Activated CD4-positive, alpha-beta T cell treated with anti-CD3 and anti-CD28 coated beads, Interleukin-2, amount 50 U/mL, for 1 hour (primary cell): ENCODE data around the gene RSPH10B.
"Not testable (repeated sequence)": the region's sequence is repeated elsewhere in the genome, so short reads cannot be mapped to it uniquely, and the experiment has no call there.

ENCODE experiments used
- DNase-seq: peaks from one replicate; pipeline ENCODE4 v3.0.0-alpha.2; 2020

The RSPH10B gene

DNA sequence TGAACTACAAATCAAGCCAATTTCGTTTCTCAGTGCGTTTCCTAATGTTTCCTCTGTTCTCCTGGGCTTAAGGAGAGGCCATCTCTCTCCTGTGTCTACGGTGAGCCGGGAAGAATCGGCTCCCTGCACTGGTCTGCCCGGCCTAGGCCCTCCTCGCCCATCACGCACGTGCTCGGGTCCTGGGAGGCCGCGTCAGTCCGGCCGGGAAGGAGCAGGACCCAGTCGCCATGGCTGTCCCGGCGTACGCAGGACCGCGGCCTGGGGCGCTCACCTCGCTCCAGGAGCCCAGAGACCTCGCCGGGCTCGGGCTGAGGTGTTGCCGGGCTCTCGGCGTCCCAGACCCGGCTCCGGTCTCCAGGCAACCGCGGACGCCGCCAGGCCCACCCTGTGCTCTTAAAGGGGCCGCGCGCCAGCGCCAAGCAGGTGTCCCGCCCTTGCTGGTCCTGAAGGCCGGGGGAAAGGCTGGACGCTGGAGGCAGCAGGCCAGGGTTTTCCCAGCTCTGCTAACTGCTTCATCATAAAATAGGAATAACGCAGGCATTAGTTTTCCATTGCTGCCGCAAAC, at the start of gene RSPH10B:
Gene RSPH10B (minus strand): TSS at position 343 of the 565 bp plus-strand sequence. CDS start 3,573 bp downstream, outside the sequence.
- DNase-seq = not testable (repeated sequence)

DNA sequence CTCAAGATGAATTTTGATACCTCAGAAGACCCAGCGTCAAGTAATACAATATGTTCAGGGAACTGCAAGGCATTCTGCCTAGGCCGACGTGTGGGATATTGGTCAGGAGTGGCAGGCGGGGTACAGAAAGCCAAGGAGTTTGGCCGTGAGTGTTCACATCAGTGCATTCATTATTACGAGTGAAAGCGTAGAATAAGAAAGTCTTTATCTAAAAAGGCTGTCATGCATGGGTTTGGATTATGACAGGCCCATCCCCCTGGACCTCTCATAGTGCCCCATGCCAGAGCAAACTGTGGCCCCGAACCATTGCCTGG, 46.1 kb upstream of the RSPH10B start:
- no peak for DNase-seq

DNA sequence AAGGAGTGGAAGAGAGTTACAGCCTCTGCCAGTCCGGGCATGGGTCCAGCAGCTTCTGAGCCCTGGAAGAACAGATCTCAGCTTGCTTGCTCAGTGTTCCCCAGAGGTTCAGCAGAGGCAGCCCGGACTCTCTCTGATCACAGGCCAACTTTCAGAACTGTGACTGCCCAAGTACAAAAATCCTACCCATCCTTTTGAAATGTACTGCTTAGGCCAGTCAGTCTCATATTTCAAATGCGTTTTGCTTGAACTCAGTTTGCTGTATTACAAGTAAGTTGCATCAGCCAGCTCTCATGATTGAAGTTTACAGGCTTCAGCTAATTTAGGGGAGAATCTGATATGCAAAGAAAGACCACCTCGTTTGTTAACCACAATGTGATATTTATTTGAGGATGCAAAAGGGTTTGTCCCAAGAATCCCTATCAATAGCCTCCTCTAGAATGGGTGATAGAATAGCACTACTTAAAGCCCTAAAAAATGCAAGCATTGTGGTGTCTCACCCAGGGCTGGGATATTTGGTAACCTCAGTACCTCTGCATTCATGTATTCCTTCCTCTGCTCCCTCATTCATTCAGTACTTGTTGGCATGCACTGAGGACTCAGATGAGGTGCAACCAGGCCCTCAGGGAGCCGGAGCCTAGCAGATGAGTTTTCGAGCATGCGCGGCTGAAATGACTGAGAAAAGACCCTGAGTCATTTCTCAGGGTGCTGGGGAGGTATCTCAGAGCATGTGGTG, 45.6 kb upstream of the RSPH10B start:
- DNase-seq = no peak

DNA sequence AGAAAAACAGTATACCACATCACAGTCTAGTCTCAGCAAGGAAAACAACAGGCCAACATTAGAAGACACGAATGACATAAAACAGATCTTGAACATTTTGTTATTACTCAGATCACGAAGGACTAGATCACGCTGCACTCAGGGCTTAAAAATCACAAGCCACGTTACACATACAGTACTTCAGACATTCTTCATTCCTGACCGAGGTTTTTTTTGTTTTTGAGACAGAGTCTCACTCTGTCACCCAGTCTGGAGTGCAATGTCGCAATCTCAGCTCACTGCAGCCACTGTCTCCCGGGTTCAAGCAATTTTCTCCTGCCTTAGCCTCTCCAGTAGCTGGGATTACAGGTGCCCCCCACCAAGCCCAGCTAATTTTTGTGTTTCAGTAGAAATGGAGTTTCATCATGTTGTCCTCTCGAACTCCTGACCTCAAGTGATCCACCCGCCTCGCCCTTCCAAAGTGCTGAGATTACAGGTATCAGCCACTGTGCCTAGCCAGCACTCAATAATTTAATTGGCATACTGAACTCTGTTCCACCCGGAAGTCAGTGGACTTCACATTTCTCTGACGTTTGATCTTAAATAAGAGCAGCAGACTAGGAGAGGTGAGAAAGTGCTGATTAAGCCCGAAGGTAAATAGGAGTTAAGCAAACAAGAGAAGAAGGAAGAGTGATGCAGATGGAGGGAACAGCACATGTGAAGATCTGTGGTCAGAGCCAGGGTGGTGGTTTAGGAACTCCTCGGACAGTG, 42.0 kb upstream of the RSPH10B start:
- no peak for DNase-seq

DNA sequence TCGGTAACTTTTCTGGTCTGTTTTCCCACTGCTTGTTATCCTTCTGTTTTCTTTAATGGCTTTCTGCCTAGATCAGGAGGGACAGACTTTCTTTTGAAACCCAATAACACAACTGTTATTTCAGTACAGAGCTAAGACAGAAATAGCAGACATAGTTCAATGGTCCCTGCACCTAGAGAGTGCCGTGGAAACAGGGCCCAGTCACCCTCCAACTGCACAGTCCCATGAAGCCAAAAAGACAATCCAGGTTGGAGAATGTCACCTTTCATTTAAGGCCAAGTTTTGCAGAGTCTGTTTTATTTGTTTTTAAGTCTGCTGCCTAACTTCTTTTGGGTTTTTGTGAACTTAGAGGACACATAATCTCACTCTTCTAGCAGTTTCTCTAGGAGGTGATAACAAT, 41.1 kb upstream of the RSPH10B start:
- no peak for DNase-seq

DNA sequence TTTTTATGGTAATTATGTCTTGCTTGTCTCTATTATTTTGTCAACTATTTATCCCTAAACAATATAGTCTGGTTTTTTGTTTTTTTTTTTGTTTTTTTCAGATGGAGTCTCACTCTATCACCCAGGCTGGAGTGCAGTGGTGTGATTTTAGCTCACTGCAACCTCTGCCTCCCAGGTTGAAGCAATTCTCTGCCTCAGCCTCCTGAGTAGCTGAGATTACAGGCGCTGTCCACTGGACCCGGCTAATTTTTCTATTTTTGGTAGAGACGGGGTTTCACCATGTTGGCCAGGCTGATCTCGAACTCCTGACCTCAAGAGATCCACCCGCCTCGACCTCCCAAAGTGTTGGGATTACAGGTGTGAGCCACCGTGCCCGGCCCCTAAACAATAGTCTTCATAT, 39.9 kb upstream of the RSPH10B start:
- DNase-seq = not testable (repeated sequence)

DNA sequence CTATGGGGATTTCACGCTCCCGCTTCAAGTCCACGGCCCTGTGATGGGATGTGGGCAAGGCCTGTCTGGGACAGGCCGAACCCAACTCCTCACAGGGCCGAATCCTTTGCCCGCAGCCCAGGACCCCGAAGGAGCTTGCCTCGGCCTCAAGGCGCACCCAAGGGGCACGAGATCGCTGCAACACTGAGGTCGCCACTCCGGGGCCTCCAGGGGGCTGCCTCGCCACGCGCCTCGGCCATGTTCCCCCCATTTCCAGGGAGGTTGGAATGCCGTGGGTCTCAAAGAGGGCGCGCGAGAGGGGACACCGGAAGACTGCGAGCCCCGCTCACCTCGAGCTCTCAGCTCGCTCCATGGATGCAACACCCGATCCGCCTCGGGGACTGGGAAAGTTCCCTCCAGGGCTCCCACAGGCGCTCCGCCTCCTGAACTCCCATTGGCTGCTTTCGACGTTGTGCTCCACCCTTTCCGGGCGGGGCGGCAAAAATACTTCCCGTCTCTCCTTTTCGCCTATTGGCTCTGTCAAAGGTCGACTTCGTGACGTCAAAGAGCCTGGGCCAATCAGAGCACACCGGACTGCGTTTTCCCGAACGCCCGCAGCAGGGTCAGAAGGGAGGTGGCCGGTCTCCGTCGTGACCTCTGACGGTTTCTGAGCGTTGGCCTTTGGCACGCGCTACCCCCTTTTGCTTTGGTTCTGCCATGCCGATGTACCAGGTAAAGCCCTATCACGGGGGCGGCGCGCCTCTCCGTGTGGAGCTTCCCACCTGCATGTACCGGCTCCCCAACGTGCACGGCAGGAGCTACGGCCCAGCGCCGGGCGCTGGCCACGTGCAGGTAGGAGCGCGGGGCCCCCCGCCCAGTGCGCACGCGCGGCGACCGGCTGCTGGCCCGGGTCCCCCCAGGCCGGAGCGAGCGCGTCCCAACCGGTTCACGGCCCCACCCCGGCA, 38.5 kb upstream of the RSPH10B start, which contains the start of the genes AIMP2 and PMS2:
Gene AIMP2 (plus strand): TSS at position 605 of the 944 bp plus-strand sequence. CDS start 92 bp downstream, at position 697.
Gene PMS2 (minus strand): TSS at position 382 of the 944 bp plus-strand sequence. CDS start 30 bp downstream, at position 352.
- DNase-seq = peak; percentile 95

DNA sequence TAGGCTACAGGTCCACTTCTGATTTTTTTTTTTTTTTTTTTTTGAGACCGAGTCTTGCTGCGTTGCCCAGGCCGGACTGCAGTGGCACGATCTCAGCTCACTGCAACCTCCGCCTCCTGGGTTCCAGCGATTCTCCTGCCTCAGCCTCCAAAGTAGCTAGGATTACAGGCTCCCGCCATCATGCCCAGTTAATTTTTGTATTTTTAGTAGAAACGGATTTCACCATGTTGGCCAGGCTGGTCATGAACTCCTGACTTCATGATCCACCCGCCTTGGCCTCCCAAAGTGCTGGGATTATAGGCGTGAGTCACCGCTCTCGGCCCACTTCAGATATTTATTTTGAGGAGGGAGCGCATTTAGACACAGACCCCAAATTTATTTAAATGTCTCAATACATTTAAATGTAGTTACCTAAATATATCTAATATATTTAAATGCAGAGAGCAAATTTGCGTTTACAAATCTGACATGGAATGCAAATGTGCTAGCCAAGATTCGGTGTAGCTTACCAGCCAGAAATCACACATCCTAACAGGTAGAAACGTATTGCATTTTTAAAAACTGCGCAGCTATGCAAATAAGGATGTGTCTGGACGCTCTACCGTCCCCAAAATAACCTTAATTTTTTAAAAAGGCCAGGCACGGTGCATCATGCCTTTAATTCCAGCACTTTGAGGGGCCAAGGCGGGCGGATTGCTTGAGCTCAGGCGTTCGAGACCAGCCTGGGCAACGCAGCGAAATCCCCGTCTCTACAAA, 37.5 kb upstream of the RSPH10B start:
- not testable (repeated sequence) for DNase-seq

DNA sequence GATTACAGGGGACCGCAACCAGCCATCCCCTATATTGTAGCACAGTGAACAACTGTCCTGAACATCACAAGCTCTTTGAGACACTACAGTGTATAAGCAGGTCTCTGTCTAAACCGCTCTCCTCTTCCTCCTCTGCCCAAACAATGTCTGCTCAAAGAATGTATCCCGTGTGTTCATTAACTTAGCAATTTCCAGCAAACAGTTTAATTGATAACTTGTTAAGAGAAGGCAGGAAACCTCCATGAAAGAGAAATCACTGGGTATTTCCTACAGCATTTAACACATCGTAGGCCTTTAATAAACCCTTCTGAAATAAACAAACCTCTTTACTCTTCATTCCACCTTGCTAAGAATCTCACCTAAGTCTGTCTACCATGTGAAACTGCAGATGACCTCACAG, 36.9 kb upstream of the RSPH10B start:
- no peak for DNase-seq

DNA sequence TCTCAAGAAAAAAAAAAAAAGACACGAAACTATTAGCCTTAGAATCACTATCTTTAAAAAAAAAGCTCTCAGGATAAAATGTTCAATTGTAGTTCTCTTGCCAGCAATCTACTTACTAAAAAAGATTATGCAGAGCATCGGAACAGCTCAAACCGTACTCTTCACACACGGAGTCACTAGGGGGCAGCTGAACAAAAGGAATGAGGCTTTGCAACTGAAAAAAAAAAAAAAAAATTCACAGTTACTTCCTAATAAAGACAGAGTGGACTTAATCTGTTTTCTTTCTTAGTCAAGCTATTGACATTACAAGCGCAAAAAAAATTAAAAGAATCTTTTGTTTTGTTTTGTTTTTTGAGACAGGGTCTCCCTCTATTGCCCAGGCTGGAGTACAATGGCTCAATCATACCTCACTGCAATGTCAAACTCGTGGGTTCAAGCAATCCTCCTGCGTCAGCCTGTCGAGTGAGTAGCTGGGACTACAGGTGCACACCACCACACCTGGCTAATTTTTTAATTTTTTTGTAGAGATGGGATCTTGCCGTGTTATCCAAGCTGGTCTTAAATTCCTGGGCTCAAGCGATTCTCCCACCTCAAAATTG, 26.8 kb upstream of the RSPH10B start:
- DNase-seq = peak; percentile 42

DNA sequence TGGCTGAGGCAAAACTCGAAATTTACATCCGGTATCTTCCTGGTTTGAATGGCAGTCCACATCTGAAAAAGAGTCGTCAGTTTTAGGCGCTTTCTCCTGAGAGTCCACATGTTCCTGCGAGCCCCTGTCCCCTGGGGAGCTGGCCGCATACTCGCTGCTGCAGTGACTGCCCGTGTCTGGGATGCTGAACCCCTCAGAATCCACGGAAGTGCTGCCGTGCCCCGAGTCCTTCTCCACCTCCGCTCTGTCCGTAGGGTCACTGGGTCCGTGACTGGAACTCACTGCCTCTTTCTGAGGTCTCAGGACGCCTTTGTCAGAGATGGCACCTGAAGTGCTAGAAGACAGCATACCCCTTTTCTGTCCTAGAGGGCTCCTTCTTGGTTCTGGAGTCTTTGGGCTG, 16.6 kb upstream of the RSPH10B start:
- not testable (repeated sequence) for DNase-seq

DNA sequence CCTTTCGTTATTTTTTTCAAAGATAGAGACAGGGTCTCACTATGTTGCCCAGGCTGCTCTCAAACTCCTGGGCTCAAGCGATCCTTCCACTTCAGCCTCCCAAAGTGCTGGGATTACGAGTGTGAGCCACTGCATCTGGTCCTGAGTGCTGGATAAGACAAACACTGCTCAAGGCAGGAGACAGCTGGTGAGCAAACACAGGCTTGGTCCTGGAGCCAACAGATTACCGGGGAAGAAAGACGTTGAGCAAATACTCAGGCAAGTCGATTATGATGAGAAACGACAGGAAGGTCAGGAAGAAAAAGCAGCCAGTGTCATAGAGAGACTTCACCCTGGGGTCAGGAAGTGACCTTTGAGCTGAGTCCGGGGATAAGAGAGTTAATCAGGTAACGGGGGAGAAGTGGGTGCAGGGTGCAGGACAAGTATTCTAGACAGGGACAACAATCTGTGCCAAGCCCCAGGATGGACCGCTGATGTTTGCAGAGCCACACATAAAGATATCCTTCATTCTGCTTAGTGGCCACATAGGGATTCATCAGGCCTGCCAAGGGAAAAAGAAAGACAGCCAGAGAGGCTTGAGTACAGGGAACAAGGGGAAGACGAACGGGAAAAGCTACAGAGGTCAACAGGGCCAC, 9.3 kb upstream of the RSPH10B start:
- not testable (repeated sequence) for DNase-seq

DNA sequence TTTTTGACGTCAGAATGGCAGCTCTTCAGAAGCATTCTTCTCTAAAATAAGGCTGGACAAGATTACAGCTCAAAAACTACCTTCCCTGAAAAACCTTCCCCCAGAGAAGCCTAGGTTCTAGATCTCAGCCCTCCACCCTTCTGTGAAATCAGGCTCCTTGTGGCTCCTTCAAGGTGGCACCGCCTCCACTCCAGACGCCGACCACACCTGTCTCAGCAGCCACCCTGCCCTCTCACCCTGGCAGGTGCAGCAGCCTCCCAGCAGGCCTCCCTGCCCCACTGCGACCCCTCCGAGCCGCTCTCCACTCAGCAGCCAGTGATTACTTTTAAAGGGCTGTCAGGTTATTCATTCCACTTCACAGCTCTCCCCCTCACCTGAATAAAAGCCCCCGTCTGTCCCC, 3.1 kb upstream of the RSPH10B start:
- not testable (repeated sequence) for DNase-seq

DNA sequence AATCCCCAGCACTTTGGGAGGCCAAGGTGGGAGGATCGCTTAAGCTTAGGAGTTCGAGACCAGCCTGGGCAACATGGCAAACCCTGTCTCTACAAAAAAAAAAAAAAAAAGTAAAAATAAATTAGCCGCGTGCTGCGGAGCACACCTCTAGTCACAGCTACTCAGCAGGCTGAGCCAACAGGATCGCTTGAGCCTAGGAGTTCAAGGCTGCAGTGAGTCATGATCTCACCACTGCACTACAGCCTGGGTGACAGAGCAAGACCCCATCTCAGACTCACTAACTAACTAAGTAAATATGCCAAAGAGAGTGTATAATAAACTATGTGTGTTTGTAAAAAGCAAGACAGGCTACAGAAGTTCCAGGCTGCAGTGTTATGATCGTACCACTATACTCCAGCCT, 6.7 kb downstream of the RSPH10B start:
- not testable (repeated sequence) for DNase-seq

DNA sequence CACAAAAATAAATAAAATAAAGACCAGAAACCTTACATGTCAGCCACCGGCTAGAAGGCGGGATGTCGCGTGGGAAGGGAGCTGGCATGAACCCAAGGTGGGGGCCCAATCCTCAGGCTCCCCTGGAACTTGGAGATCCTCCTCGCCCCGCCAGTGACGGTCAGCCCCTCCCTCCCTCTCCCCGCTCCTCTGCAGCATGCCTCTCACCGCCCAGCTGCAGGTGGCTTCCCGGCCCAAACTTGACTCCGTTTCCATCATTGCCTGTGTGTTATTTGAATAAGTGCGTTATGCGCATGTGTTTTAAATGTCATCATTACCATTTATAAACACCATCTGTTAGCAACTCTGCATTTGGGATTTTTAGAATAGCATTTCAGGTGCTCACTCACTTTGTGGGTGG, 7.3 kb downstream of the RSPH10B start:
- not testable (repeated sequence) for DNase-seq

DNA sequence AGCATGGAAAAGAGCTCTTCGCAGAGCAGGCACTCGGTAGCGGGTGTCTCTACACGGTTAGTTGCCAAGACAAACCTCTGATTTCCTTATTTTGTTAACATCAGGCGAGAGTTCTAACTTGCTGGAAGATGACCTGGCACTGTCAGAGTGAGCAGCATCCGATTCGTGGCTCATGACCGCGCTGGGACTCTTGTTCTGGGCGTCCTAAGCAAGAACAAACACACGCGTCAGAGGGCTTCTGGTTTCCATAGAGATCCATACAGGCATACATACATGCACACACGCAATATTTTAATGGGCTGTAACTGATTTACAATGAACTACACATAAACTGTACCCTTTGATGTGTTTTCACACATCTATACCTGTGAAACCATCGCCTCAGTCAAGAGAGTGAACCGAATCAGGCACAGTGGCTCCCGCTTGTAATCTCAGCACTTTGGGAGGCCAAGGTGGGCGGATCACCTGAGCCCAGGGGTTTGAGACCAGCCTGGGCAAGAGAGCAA, 35.5 kb downstream of the RSPH10B start:
- not testable (repeated sequence) for DNase-seq

DNA sequence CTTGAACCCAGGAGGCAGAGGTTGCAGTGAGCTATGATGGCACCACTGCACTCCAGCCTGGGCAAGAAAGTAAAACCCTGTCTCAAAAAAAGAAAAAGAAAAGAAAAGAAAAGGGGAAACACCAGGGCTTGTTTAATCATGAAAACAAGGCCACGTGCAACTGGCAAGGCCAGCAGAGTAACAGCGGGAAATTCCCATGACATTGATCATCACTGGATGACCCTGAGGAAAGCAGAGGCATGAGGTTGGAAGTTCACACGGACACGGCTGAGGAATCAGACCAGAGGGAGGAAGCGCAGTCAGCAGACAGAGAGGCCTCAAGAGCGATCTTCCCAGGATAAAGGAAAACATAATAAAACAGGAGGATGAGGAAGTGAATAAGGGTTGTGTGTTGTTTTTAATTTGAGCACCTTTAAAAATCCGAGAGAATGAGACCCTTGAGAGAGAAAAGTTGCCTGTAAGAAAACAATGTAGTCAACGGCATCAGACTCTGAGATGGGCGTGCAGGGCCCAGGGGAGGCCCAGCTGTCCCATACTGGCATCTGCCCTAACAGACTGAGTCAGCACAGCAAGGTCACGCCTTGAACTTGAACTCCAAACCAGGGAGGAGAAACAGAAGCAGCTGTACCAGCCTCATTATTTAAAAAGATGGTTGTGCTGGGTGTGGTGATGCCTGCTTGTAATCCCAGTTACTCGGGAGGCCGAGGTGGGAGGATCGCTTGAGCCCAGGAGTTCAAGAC, 38.4 kb downstream of the RSPH10B start:
- not testable (repeated sequence) for DNase-seq

DNA sequence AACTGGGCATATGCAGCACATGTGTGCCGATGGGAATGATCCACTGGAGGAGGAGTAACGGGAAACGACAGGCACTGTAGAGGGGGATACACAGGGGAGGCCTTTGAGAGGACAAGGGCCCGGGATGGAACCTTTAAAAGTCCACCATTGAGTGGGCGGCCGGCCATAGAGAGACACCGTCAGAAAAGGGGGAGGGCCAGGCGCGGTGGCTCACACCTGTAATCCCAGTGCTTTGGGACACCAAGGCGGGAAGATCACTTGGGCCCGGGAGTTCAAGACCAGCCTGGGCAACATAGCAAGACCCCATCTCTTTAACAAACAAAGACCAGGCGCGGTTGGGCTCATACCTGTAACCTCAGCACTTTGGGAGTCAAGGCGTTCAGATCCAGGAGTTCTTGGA, 39.2 kb downstream of the RSPH10B start:
- DNase-seq = not testable (repeated sequence)

DNA sequence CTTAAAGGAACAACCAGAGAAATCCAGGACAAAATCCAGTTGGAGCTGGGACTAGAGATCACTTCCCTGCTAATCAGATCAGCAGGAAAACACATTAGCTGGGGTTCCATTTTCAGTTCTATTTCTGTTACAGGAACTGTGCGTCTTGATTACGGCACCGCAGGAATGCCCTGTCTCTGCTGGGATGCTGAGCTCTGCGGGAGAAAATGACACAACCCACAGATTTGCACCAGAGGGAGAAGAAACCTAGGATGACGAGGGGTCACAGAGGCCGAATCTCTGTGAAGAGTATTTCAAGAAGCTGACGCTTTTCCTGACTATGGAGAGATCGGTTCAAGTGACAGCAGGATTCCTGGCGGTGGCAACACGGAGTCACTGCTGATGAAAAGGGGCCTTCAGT, 40.2 kb downstream of the RSPH10B start:
- DNase-seq = not testable (repeated sequence)
